Transverse colon (tissue), 3 donors: Measurements from ENCODE around the gene ATP2B3.

Experiments used
- POLR2A ChIP-seq: fragments of 450-650 bp; IDR thresholded peaks from one replicate; pipeline ENCODE4 v1.6.1; 2016; ENCODE audit warnings: antibody characterized with exemption, mild to moderate bottlenecking, moderate library complexity
- TF ChIP-seq, protein P1 (sequence below), 5 experiments: fragments of 200-600 bp in 3 of 5; fragments of 450-650 bp in 2 of 5; sonication (generic) in 3 of 5; IDR thresholded peaks; 1 replicate in 2 of 5; 2 replicates in 3 of 5; pipeline ENCODE4 v1.5.1; 2016 to 2017; ENCODE audit warnings: antibody characterized with exemption in 5 of 5, inconsistent platforms in 3 of 5, mild to moderate bottlenecking in 2 of 5, moderate library complexity in 1 of 5

DNA sequence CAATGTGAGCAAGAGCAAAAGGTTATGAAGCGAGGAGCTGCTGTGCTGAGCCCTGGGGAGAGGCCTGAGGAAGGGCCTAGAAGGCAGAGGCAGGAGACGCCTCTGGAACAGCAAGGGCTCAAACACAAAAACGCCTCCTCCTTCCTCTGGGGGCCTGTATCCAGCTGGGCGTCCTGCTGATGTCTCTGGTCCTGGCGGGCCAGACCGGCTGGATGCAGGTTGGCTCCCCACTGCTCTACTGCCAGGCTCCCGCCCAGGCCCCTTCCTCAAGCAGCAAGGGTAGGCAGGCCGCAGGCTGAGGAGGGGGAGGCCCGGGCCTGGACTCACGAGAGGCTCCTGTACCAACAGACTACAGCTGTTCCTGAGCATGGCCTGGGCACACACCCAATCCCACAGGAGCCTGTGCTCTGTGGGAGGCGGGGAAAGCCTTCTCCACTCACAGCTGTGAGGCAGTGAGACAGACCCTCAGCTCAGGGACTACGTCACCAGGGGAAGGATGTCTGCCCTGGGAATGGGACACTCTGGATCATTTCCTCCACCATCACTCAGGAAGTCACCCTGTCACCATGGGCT, 49.3 kb upstream of the ATP2B3 start:
- TF ChIP-seq POLR2A: no peak
- TF ChIP-seq, protein P1, sequence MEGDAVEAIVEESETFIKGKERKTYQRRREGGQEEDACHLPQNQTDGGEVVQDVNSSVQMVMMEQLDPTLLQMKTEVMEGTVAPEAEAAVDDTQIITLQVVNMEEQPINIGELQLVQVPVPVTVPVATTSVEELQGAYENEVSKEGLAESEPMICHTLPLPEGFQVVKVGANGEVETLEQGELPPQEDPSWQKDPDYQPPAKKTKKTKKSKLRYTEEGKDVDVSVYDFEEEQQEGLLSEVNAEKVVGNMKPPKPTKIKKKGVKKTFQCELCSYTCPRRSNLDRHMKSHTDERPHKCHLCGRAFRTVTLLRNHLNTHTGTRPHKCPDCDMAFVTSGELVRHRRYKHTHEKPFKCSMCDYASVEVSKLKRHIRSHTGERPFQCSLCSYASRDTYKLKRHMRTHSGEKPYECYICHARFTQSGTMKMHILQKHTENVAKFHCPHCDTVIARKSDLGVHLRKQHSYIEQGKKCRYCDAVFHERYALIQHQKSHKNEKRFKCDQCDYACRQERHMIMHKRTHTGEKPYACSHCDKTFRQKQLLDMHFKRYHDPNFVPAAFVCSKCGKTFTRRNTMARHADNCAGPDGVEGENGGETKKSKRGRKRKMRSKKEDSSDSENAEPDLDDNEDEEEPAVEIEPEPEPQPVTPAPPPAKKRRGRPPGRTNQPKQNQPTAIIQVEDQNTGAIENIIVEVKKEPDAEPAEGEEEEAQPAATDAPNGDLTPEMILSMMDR (IDR thresholded peaks at IDR 0.05): no peak
